ENCODE measurements around the gene ARMC5.

DNA sequence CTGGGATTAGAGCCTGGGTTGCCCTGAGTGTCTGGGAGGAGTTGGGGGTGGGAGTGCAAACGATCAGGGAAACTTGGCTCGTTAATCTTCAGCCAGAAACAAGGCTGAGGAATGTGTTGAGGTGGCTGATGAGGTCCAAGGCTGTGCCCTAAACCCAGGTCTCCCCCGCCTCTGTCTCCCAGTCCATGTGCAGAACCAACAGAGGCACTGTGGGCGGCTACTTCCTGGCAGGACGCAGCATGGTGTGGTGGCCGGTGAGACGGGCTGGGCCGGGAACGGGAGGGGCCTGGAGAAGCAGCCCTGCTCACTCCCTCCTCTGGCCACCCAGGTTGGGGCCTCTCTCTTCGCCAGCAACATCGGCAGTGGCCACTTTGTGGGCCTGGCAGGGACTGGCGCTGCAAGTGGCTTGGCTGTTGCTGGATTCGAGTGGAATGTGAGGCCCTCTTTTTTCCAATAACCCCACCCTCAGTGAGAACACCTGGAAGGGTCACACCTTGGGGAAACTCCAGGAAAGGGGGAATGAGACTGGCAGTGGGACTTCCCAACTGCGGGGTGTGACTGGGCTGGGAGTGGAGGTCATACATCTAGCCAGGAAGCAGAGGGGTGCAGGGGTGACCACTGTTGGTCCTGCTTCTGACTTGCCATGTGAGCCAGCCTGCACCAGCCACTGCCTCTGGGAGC lies 25.3 kb downstream of the ARMC5 start:
- TF ChIP-seq EP300 (IDR thresholded peaks at IDR 0.05; ENCODE audit: low read length) (no peak), PCBP1 (IDR thresholded peaks at IDR 0.05; ENCODE audit: low read depth, low read length, poor library complexity, severe bottlenecking) (no peak), RAD21 (CRISPR knock-in tag; conservative IDR thresholded peaks at IDR 0.05 in 1 of 2, IDR thresholded peaks at IDR 0.05 in 1 of 2) (no peak), SAP30 (IDR thresholded peaks at IDR 0.05; ENCODE audit: borderline replicate concordance, insufficient read depth, low read depth, low read length, poor library complexity, severe bottlenecking) (no peak), EGR1 (conservative IDR thresholded peaks at IDR 0.05) (no peak), DPF2 (IDR thresholded peaks at IDR 0.05) (no peak)
- TF ChIP-seq, protein P1, sequence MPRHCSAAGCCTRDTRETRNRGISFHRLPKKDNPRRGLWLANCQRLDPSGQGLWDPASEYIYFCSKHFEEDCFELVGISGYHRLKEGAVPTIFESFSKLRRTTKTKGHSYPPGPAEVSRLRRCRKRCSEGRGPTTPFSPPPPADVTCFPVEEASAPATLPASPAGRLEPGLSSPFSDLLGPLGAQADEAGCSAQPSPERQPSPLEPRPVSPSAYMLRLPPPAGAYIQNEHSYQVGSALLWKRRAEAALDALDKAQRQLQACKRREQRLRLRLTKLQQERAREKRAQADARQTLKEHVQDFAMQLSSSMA (CRISPR knock-in tag; IDR thresholded peaks at IDR 0.05) = no peak
- TF ChIP-seq, protein P2, sequence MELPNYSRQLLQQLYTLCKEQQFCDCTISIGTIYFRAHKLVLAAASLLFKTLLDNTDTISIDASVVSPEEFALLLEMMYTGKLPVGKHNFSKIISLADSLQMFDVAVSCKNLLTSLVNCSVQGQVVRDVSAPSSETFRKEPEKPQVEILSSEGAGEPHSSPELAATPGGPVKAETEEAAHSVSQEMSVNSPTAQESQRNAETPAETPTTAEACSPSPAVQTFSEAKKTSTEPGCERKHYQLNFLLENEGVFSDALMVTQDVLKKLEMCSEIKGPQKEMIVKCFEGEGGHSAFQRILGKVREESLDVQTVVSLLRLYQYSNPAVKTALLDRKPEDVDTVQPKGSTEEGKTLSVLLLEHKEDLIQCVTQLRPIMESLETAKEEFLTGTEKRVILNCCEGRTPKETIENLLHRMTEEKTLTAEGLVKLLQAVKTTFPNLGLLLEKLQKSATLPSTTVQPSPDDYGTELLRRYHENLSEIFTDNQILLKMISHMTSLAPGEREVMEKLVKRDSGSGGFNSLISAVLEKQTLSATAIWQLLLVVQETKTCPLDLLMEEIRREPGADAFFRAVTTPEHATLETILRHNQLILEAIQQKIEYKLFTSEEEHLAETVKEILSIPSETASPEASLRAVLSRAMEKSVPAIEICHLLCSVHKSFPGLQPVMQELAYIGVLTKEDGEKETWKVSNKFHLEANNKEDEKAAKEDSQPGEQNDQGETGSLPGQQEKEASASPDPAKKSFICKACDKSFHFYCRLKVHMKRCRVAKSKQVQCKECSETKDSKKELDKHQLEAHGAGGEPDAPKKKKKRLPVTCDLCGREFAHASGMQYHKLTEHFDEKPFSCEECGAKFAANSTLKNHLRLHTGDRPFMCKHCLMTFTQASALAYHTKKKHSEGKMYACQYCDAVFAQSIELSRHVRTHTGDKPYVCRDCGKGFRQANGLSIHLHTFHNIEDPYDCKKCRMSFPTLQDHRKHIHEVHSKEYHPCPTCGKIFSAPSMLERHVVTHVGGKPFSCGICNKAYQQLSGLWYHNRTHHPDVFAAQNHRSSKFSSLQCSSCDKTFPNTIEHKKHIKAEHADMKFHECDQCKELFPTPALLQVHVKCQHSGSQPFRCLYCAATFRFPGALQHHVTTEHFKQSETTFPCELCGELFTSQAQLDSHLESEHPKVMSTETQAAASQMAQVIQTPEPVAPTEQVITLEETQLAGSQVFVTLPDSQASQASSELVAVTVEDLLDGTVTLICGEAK (IDR thresholded peaks at IDR 0.05) = no peak
- TF ChIP-seq, protein P2 (CRISPR knock-in tag; IDR thresholded peaks at IDR 0.05) = no peak
- TF ChIP-seq, protein P3, sequence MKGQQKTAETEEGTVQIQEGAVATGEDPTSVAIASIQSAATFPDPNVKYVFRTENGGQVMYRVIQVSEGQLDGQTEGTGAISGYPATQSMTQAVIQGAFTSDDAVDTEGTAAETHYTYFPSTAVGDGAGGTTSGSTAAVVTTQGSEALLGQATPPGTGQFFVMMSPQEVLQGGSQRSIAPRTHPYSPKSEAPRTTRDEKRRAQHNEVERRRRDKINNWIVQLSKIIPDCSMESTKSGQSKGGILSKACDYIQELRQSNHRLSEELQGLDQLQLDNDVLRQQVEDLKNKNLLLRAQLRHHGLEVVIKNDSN (CRISPR knock-in tag; IDR thresholded peaks at IDR 0.05) = no peak
- TF ChIP-seq, protein P4, sequence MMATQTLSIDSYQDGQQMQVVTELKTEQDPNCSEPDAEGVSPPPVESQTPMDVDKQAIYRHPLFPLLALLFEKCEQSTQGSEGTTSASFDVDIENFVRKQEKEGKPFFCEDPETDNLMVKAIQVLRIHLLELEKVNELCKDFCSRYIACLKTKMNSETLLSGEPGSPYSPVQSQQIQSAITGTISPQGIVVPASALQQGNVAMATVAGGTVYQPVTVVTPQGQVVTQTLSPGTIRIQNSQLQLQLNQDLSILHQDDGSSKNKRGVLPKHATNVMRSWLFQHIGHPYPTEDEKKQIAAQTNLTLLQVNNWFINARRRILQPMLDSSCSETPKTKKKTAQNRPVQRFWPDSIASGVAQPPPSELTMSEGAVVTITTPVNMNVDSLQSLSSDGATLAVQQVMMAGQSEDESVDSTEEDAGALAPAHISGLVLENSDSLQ (IDR thresholded peaks at IDR 0.05) = no peak
